Muscle of back (tissue), 11 donors: ENCODE results near the gene SREBF1. TPM values are rescaled to one million over a fixed set of nuclear protein-coding genes. Genes with fewer than 3 reads are reported as not detected.
A peak's percentile ranks its signal among the peaks of the same experiment; 100 is the strongest.

Source experiments
- DNase-seq, 3 donors: peaks; one replicate each; pipeline versions ENCODE4 v3.0.0 to v3.0.0-alpha.2; 2013
- polyA plus RNA-seq, 10 donors: library from polyadenylated mRNA; unstranded; fragments of 120-200 nt; gene quantifications; one replicate each; pipeline ENCODE4 v1.2.1, GENCODE V29; 2013; ENCODE audit not compliant: insufficient read length in 10 of 10

The SREBF1 gene
- polyA plus RNA-seq, 10 donors: 22.4 to 50.1 (median 33.4) TPM

GRCh38 chr17:17859909-17860765 is 23.4 kb upstream of the SREBF1 start:
- DNase-seq: peak in 2 of 3 donors; percentile 72 to 83

GRCh38 chr17:17857496-17857895 is 20.7 kb upstream of the SREBF1 start:
- DNase-seq: no peak

GRCh38 chr17:17856386-17856785 is 19.6 kb upstream of the SREBF1 start:
- no peak for DNase-seq

- no peak for DNase-seq
These were observed 19.2 kb upstream of the SREBF1 start for GRCh38 chr17:17855976-17856375.

GRCh38 chr17:17853811-17854447 is 17.1 kb upstream of the SREBF1 start:
- no peak for DNase-seq

- DNase-seq: no peak
These were observed 16.1 kb upstream of the SREBF1 start for GRCh38 chr17:17852930-17853329.

GRCh38 chr17:17851103-17852002 is 14.6 kb upstream of the SREBF1 start:
- no peak for DNase-seq

- peak in 1 of 3 donors; percentile 51 for DNase-seq
These were observed 13.1 kb upstream of the SREBF1 start for GRCh38 chr17:17849845-17850373.

- no peak for DNase-seq
These were observed 12.5 kb upstream of the SREBF1 start for GRCh38 chr17:17849147-17849820.

- DNase-seq: no peak
These were observed 11.7 kb upstream of the SREBF1 start for GRCh38 chr17:17848311-17849082.

GRCh38 chr17:17847726-17848125 is 10.9 kb upstream of the SREBF1 start:
- DNase-seq: no peak

GRCh38 chr17:17847118-17847689 is 10.4 kb upstream of the SREBF1 start:
- no peak for DNase-seq

- DNase-seq: no peak
These were observed 9.9 kb upstream of the SREBF1 start for GRCh38 chr17:17846645-17847044.

GRCh38 chr17:17846003-17846402 is 9.2 kb upstream of the SREBF1 start:
- DNase-seq: no peak

GRCh38 chr17:17845046-17845775 is 8.4 kb upstream of the SREBF1 start:
- DNase-seq: no peak

GRCh38 chr17:17844500-17844899 is 7.7 kb upstream of the SREBF1 start:
- DNase-seq: no peak

GRCh38 chr17:17844079-17844478 is 7.3 kb upstream of the SREBF1 start:
- no peak for DNase-seq

GRCh38 chr17:17843096-17843495 is 6.3 kb upstream of the SREBF1 start:
- no peak for DNase-seq

GRCh38 chr17:17842111-17842876 is 5.5 kb upstream of the SREBF1 start:
- no peak for DNase-seq
